Measurements from ENCODE around the gene KLHDC9.

Gene KLHDC9

DNA sequence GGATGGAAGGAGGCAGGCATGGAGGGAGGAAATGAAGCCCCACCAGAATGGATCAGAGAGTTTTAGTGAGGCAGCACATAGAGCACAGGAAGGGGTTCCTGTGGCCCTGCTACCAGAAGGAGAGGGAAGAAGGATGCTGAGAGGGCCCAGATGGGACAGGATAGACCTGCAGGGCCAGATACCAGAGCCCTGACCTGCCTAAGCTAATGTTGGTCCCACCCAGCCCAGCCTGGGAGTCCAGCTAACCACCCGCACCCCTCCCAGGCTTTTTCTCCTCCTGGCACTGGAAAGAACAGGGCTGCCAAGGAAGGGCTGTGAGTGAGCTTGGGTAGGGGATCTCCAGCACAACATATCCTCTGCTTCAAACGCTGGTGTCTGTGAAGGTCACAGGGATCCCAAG is 15.7 kb upstream of the KLHDC9 start:
- POLR2A ChIA-PET (ENCODE audit: low non-redundant PET) = no interaction called here

DNA sequence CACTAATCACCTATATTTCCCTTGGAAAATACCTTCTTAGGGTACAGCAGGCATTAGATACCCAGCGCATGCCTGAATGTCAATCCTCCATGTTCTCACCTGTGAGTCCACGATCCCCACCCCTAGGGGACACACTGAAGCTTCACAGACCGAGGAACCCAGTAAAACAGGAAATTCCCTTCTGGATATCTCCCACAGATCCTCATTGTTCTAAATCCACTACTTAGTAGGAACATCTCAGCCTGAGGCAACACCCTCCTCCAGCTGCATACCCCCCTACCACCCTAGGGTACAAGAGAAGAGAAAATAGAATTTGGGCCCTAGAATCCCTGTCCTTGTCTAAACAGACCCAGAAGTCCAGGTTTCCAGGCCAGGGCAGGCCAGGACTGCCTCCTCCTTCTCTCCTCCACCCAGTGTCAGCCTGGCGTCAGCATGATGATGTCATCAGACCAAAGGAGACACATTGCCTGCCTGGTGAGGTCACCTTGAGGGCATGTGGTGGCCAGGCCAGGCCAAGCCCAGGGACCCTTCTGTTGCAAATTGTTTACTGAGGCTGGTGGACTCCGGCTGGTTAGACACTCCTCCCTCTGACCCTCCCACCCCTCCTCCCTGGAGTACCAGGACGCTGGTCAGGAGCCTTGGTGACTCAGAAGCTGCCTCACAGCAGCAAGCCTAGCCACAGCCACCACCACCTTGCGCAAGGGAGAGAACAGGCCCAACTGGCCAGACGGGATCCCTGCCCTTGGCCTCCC is 15.0 kb upstream of the KLHDC9 start:
- POLR2A ChIA-PET (ENCODE audit: low non-redundant PET) = interaction anchor here (0.5 kb wide), 1 partner anchor 39 kb away, joined by 5 read pairs; no protein-coding TSS in a partner anchor
- CTCF ChIA-PET = interaction anchor here (1.5 to 1.8 kb wide), 3 partner anchors 12 to 15 kb away, joined by 3 to 5 read pairs (median 4); partner anchors contain the start of gene KLHDC9
- H3K27ac ChIP-seq = peak overlapping the region; percentile 80

More for the DNA sequence above, 15.7 kb upstream of the KLHDC9 start:
- CTCF ChIA-PET = interaction anchor here (1.5 to 1.8 kb wide), 2 partner anchors 11 to 15 kb away, joined by 3 to 4 read pairs; no protein-coding TSS in a partner anchor
- no peak for DNase-seq (ENCODE audit: low spot score)
- TF ChIP-seq CTCF (conservative IDR thresholded peaks at IDR 0.05; ENCODE audit: low read depth) = no peak
- H3K27ac ChIP-seq = peak overlapping the region; percentile 80

DNA sequence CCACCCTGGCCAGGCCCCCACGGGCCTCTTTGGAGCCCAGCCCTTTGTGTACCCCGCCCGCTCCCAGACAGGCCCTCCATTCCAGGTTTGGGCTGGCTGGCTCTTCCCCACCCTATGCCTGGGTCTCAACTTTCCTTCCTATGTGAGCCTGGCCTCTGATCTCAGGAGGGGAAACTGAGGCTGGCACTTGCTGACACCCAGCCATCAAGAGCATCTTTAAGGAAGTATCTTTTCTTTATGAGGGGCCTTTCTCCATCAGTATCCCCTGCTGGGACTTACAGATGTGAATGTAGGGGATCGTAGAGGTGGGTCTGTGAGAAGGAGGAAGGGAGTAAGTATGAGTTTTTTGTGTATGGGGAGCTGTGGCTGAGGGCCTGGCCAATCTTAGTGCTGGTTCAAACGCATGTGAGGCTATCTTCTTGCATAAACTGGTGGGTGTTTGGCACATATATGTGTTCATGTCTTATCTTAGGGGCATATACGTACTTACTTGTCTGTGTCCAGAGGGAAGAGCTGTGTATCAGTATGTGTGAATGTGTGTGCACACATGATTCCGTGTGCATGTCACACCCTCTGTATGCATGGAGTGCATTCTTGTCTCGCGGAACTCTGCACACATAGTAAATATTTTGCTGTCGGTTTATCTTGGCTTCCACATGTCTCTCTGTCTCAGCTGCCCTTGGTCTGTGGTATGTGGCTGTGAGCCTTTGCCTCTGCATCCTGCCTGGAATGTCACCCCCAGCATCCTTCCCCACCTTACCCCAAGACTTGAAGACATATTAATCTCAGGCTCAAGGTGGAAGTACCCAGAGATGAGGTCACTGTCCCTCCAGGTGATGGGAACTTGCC is 14.2 kb upstream of the KLHDC9 start:
- CTCF ChIA-PET = interaction anchor here (0.6 to 1.8 kb wide), 5 partner anchors 13 to 125 kb away, joined by 3 to 11 read pairs (median 5); partner anchors contain the start of gene KLHDC9
- DNase-seq (ENCODE audit: low spot score) = no peak
- TF ChIP-seq CTCF (conservative IDR thresholded peaks at IDR 0.05; ENCODE audit: low read depth) = no peak
- POLR2A ChIA-PET (ENCODE audit: low non-redundant PET) = interaction anchor here (0.5 kb wide), 1 partner anchor 40 kb away, joined by 5 read pairs; no protein-coding TSS in a partner anchor
- H3K27ac ChIP-seq = peak overlapping the region; percentile 80

More for the DNA sequence above, 15.0 kb upstream of the KLHDC9 start:
- DNase-seq (ENCODE audit: low spot score) = peak; percentile 89
- no peak for TF ChIP-seq CTCF (conservative IDR thresholded peaks at IDR 0.05; ENCODE audit: low read depth)

GRCh38 chr1:161084597-161084988 is 13.6 kb upstream of the KLHDC9 start:
- no peak for TF ChIP-seq CTCF (conservative IDR thresholded peaks at IDR 0.05; ENCODE audit: low read depth)
- POLR2A ChIA-PET (ENCODE audit: low non-redundant PET) = interaction anchor here (0.5 kb wide), 1 partner anchor 676 kb away, joined by 4 read pairs; no protein-coding TSS in a partner anchor

GRCh38 chr1:161085165-161085564 is 13.0 kb upstream of the KLHDC9 start:
- POLR2A ChIA-PET (ENCODE audit: low non-redundant PET) = interaction anchor here (0.5 to 0.6 kb wide), 2 partner anchors 18 to 677 kb away, joined by 4 to 5 read pairs; no protein-coding TSS in a partner anchor
- DNase-seq (ENCODE audit: low spot score) = no peak
- CTCF ChIA-PET = interaction anchor here (0.6 to 1.8 kb wide), 4 partner anchors 9 to 126 kb away, joined by 3 to 5 read pairs (median 5); partner anchors contain the start of gene KLHDC9
- peak overlapping the region; percentile 2; the same call in 1 of the 2 replicates for H3K27ac ChIP-seq
- TF ChIP-seq CTCF (conservative IDR thresholded peaks at IDR 0.05; ENCODE audit: low read depth) = no peak

More at GRCh38 chr1:161084597-161084988, 13.6 kb upstream of the KLHDC9 start:
- DNase-seq (ENCODE audit: low spot score) = no peak
- CTCF ChIA-PET = interaction anchor here (0.6 to 1.8 kb wide), 6 partner anchors 8 to 126 kb away, joined by 3 to 11 read pairs (median 5); partner anchors contain the start of gene KLHDC9
- H3K27ac ChIP-seq = peak overlapping the region; percentile 80
